ENCODE measurements around the gene MLN.

Gene MLN

GRCh38 chr6:33788694-33789549 is 14.9 kb downstream of the MLN start, which contains the start of gene LEMD2:
LEMD2 (minus strand) TSS chr6:33789130; CDS start chr6:33789116, 14 bp downstream.
- DNase-seq (ENCODE audit: low read depth in 2 of 2), result peak; percentile 77 to 91

GRCh38 chr6:33787954-33788693 is 15.7 kb downstream of the MLN start:
- no peak for DNase-seq (ENCODE audit: low read depth in 2 of 2)

GRCh38 chr6:33787346-33787953 is 16.4 kb downstream of the MLN start:
- no peak for DNase-seq (ENCODE audit: low read depth in 2 of 2)

- no peak for DNase-seq (ENCODE audit: low read depth in 2 of 2)
Measured at GRCh38 chr6:33786736-33787135, 17.1 kb downstream of the MLN start.

- DNase-seq (ENCODE audit: low read depth in 2 of 2), result no peak
Measured at GRCh38 chr6:33785778-33786177, 18.0 kb downstream of the MLN start.

GRCh38 chr6:33784787-33785186 is 19.0 kb downstream of the MLN start:
- no peak for DNase-seq (ENCODE audit: low read depth in 2 of 2)

GRCh38 chr6:33783781-33784520 is 19.9 kb downstream of the MLN start:
- DNase-seq (ENCODE audit: low read depth in 2 of 2), result no peak

GRCh38 chr6:33782561-33782960 is 21.2 kb downstream of the MLN start:
- no peak for DNase-seq (ENCODE audit: low read depth in 2 of 2)

- DNase-seq (ENCODE audit: low read depth in 2 of 2), result no peak
Measured at GRCh38 chr6:33781131-33781975, 22.4 kb downstream of the MLN start.

GRCh38 chr6:33779895-33780294 is 23.9 kb downstream of the MLN start:
- no peak for DNase-seq (ENCODE audit: low read depth in 2 of 2)

- no peak for DNase-seq (ENCODE audit: low read depth in 2 of 2)
Measured at GRCh38 chr6:33779290-33779689, 24.5 kb downstream of the MLN start.

GRCh38 chr6:33778444-33779121 is 25.2 kb downstream of the MLN start:
- DNase-seq (ENCODE audit: low read depth in 2 of 2), result no peak

- DNase-seq (ENCODE audit: low read depth in 2 of 2), result no peak
Measured at GRCh38 chr6:33777398-33778388, 26.1 kb downstream of the MLN start.

- no peak for DNase-seq (ENCODE audit: low read depth in 2 of 2)
Measured at GRCh38 chr6:33776764-33777163, 27.0 kb downstream of the MLN start.

- DNase-seq (ENCODE audit: low read depth in 2 of 2), result no peak
Measured at GRCh38 chr6:33776186-33776585, 27.6 kb downstream of the MLN start.

GRCh38 chr6:33774774-33775173 is 29.0 kb downstream of the MLN start:
- DNase-seq (ENCODE audit: low read depth in 2 of 2), result no peak

GRCh38 chr6:33772902-33773472 is 30.8 kb downstream of the MLN start:
- DNase-seq (ENCODE audit: low read depth in 2 of 2), result no peak

- no peak for DNase-seq (ENCODE audit: low read depth in 2 of 2)
Measured at GRCh38 chr6:33772082-33772830, 31.5 kb downstream of the MLN start.

Measured in stimulated activated CD4-positive, alpha-beta T cell treated with anti-CD3 and anti-CD28 coated beads, Interleukin-1b, Interleukin-23, amount 100 ng/mL, for 1 hour (primary cell).